SHP77 (cell line): ENCODE results near the gene METTL15.
"Not testable (repeated sequence)": the region's sequence is repeated elsewhere in the genome, so short reads cannot be mapped to it uniquely, and the experiment has no call there.

Experiments
- DNase-seq, 2 experiments: peaks; one replicate each; lab custom pipeline; 2025; lab: John Stamatoyannopoulos, UW

Gene METTL15

GRCh38 chr11:28223577-28223976 is 115.4 kb downstream of the METTL15 start:
- DNase-seq = no peak

GRCh38 chr11:28223994-28224393 is 115.8 kb downstream of the METTL15 start:
- DNase-seq = no peak

DNA sequence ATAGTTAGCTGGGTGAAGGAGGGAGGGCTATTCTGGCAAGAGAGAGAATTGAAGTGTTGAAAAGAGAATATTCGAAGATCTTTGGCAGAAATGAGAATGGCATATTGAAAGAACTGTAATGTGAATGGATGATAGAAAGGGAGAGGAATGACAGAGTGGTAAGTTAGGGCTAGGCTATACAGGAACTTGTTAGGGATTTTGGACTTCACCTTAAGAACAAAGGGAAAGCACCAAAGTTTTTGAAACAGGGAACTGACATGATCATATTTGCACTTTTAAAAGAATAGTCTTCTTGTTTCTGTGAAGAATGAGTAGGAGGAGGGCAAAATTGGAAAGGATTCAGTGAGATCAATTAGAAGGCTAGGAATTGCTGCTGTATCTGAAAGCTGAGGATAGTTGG is 119.3 kb downstream of the METTL15 start:
- DNase-seq = no peak

GRCh38 chr11:28228196-28228895 is 120.2 kb downstream of the METTL15 start:
- DNase-seq = no peak

DNA sequence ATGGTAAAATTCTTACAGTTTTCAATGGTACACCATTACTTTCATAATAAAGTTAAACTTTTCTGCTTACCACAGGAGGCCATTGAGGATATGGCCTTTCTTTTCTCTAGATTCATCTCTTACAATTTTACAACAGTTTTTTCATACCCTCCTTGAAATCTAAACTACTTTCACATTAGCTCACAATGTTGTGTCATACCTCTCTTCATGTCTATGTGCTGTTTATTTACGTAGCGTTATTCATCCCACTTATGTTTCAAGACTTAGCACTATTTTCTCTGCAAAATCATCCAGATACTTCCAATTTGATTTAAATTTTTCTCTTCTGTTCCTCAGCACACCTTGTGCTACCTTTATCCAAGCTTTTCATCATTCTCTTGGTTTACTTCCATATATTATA is 123.3 kb downstream of the METTL15 start:
- DNase-seq = no peak

GRCh38 chr11:28232649-28233048 is 124.5 kb downstream of the METTL15 start:
- DNase-seq = no peak

DNA sequence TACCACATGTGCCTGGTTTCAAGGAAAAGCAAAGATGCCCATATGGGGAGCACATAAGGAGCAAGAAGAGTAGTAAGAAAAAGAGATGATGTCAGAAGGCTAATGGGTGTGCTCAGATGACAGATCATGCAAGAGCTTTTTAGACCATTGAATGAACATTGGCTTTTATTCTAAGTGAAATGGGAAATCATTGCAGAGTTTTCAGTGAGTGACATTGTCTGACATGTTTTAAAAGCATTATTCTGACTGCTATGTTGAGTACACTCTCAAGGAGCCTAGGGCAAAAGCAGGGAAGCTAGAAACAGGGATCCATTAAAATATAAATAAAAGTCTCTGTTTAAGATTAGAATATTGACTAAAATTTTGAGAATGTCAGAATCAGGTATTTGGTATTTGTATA is 133.6 kb downstream of the METTL15 start:
- no peak for DNase-seq

- no peak for DNase-seq
Observed at GRCh38 chr11:28242596-28242995, 134.4 kb downstream of the METTL15 start.

GRCh38 chr11:28243061-28243460 is 134.9 kb downstream of the METTL15 start:
- DNase-seq = no peak

DNA sequence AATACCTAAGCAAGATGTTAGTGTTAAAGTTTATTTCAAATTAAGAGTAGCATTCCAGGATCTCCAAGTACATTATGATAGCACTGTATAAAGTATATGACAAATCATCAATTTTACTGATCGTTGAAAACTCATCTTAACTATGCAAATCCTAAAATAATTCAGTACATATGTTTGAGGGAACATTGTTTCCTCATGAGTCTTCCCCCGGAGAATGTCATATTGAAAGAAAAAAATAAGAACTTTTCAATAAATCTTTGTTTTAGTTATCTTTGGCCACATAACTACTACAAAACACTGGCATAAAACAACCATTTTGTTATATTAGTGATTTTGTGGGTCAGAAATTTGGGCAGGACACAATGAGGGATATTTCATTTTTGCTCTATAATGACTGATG is 135.4 kb downstream of the METTL15 start:
- DNase-seq = no peak

DNA sequence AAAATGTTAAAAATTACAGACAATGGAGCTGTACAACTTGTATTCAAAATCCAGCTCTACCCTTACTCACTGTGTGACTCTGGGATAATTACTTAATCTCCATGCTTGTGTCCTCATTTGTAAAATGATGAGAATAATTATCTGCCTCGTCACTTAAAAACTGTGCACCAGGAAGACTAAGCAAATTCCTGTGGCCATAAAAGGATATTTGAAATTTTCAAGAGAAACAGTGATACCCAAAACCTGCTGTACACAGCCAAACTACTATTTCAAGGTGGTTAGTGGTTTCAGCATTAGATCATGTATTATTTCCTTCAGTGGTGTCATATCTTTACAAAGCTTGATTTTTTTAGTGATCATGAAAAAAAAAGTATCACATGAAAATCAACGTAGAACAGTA is 136.9 kb downstream of the METTL15 start:
- DNase-seq = no peak

GRCh38 chr11:28250192-28250591 is 142.0 kb downstream of the METTL15 start:
- DNase-seq = no peak

GRCh38 chr11:28251257-28251656 is 143.1 kb downstream of the METTL15 start:
- DNase-seq = no peak

DNA sequence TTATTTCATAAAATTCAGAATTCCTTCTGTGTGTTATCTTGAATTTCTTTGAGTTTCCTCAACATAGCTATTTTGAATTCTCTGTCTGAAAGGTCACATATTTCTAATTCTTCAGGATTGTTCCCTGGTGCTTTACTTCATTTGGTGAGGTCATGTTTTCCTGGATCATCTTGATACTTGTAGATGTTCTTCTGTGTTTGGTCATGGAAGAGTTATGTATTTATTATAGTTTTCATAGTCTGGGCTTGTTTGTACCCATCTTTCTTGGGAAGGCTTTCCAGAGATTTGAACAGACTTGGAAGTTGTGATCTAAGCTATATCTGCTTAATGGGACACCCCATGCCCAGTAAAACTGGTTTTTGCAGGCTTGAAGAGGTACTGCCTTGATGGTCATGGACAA is 149.6 kb downstream of the METTL15 start:
- DNase-seq = no peak

DNA sequence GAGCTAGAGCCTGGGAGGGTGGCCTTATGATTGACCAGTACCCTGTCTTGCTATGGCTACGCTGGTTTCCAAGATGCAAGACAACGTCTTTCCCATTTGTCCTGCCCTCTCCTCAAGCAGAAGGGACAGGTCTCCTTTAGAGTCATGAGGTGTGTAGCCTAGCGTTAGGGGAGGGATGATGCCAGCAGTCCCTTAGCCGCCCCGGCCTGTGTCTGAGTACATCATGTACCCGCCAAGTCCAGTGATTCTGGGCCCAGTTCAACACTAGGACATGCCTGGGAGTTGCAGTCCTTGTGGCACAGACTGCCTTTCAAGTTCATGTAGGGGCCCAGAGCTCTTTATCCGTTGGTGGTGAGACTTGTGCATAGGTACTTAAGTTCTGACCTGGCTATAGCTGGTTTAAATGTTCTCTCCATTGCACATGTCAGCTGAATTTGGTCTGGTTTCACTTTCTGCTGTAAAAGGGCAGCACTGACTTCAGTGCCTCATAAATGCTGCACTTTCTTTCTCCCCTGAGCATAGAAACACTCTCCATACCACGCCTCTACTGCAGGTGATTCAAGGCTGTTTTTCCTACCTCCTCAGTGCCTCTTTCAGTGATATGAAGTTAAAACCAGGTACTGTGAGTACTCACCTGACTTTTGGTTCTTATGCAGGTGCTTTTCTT is 151.1 kb downstream of the METTL15 start:
- no peak for DNase-seq

DNA sequence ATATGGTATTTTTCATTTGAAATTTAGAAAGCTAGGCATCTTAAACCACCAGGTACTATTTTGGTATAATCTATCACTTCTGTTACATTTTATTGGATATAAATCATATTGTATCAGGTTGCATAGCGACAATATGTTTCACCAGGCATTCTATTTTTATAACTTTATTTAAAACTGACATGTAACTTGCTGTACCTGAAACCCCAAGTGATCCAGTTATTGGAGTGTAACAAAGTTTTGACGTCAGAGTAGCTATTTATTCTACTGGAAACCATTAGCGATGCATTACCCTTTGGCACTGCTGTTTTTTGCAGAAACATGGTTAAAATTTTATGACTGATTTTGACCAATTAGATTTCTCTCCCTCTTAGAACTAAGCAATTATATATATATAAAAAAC is 160.7 kb downstream of the METTL15 start:
- no peak for DNase-seq

DNA sequence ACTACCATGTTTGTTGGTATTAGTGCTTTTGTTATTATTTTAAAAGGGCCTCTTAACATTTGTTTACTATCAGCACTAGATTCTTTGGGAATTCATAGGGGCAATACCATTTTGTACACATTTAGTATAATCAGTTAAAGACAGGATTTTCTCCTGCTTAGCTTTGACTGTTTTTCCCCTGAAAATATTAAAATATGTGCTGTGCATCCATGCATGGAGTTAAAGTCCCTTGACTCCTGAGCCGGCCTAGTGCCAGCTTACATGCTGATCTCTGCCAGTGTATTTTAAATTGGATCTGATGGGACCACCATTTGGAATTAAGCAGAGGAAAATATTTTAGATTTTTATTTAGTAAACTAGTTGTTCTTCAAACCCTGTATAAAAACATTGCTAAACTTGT is 161.4 kb downstream of the METTL15 start:
- DNase-seq = no peak

DNA sequence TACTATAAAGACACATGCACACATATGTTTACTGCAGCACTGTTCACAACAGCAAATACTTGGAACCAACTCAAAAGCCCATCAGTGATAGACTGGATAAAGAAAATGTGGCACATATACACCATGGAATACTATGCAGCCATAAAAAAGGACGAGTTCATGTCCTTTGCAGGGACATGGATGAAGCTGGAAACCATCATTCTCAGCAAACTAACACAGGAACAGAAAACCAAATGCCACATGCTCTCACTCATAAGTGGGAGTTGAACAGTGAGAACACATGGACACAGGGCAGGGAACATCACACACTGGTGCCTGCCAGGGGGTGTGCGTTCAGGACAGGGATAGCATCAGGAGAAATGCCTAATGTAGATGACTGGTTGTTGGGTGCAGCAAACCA is 164.1 kb downstream of the METTL15 start:
- DNase-seq = not testable (repeated sequence)

DNA sequence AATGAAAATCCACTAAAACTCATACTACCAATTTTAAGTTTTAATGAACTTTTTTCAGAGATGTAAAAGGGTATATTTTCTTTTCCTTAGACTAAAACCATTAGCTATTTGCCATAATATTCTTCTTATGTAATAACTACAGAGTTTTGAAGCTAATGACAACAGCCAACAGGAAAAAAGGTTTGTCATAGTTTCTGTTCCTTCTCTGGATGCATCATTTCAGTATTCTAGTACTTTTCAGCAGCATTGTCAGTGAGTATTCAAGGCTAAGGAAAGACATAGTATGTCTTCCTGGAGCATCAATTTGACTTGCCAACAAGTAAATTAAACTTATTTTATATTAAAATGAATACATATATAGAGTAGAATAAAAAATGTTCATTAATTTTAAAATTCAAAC is 166.0 kb downstream of the METTL15 start:
- no peak for DNase-seq

DNA sequence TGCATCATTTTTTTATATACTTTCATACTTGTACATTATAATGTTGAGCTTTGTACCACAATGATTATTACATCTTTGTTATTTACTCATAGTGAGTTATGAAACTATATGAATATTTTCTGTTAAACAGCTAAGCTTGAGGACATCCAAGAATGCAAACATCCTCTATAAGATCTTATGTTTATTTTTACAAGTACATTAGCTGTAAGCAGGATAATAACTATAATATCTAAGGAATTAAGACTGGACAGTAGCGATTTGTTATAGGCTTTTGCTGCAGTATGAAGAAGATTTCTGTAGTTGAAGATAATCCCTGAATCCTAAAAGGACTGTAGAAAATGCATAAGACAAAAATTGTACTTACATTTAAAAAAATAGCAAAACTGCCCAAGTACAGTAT is 176.0 kb downstream of the METTL15 start:
- DNase-seq = no peak

DNA sequence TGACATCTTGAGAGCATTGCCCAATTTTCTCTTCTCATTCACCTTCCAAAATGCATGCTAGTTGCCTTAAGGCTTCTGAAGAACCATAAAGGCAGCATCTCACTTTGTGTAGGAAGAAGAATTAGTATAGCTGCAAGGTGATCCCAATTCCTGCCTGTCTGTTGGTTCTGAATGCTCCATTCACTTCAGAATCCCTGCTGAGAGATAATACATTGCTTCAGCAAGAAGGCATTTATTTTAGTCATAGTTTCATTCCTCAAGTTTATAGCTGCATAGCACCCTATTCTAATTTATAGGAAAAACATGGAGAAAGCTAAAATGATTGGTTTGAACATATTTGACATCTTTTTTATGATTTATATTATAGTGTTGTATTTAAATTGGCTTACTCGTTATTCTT is 181.3 kb downstream of the METTL15 start:
- DNase-seq = no peak

DNA sequence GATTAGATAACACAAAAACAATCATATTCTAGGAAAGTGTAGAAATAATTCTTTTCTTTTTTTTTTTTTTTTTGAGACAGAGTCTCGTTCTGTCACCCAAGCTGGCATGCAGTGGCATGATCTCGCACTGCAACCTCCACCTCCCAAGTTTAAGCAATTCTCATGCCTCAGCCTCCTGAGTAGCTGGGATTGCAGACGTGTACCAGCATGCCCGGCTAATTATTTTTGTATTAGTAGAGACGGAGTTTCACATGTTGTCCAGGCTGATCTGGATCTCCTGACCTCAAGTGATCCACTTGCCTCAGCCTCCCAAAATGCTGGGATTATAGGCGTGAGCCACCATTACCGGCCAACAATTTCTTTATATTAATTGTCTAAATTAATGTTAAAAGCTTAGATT is 182.8 kb downstream of the METTL15 start:
- DNase-seq = not testable (repeated sequence)

- DNase-seq = no peak
Observed at GRCh38 chr11:28296426-28296825, 188.2 kb downstream of the METTL15 start.

DNA sequence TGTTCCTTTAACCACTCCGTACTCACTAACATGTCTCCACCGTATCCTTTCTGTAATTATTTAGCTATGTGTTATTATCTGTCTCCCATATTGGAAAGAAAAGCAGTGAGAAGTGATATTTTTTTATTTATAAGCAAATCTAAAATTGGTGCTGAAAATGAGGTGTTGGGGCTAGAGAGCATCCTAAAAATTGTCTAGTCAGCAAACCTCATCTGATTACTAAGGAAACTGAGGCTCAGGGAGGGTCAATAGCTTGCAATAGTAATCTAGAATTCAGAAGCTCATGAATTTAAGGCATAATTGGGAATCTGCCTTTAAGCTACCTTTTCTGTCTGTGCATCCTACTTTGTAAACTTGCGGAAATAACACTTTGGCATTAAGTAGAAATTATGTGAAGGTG is 190.0 kb downstream of the METTL15 start:
- DNase-seq = no peak
